Fibroblast of peridontal ligament (primary cell): ENCODE results near the gene DCDC2.
A peak's percentile ranks its signal among the peaks of the same experiment; 100 is the strongest.
"Not testable (repeated sequence)": the region's sequence is repeated elsewhere in the genome, so short reads cannot be mapped to it uniquely, and the experiment has no call there.

Source experiments
- DNase-seq: peaks from one replicate; pipeline ENCODE4 v3.0.0-alpha.2; 2010; ENCODE audit errors: extremely low read depth

The DCDC2 gene

GRCh38 chr6:24381476-24382219 is 23.8 kb upstream of the DCDC2 start:
- DNase-seq = no peak

- no peak for DNase-seq
Measured at GRCh38 chr6:24378473-24379097, 20.7 kb upstream of the DCDC2 start.

- no peak for DNase-seq
Measured at GRCh38 chr6:24376871-24377270, 19.0 kb upstream of the DCDC2 start.

GRCh38 chr6:24374612-24375011 is 16.8 kb upstream of the DCDC2 start:
- no peak for DNase-seq

- DNase-seq = not testable (repeated sequence)
Measured at GRCh38 chr6:24365103-24365633, 7.3 kb upstream of the DCDC2 start.

- DNase-seq = not testable (repeated sequence)
Measured at GRCh38 chr6:24362363-24362762, 4.5 kb upstream of the DCDC2 start.

- peak; percentile 72 for DNase-seq
Measured at GRCh38 chr6:24359640-24360454, 2.0 kb upstream of the DCDC2 start.

GRCh38 chr6:24358219-24358821 is 461 bp upstream of the DCDC2 start:
- no peak for DNase-seq

GRCh38 chr6:24356310-24356973 is 1.4 kb downstream of the DCDC2 start:
- DNase-seq = no peak

- DNase-seq = no peak
Measured at GRCh38 chr6:24355393-24355792, 2.5 kb downstream of the DCDC2 start.

GRCh38 chr6:24353861-24354260 is 4.0 kb downstream of the DCDC2 start:
- no peak for DNase-seq

- DNase-seq = no peak
Measured at GRCh38 chr6:24352434-24352833, 5.4 kb downstream of the DCDC2 start.

- no peak for DNase-seq
Measured at GRCh38 chr6:24344976-24345375, 12.9 kb downstream of the DCDC2 start.

- no peak for DNase-seq
Measured at GRCh38 chr6:24340998-24341938, 16.6 kb downstream of the DCDC2 start.

- no peak for DNase-seq
Measured at GRCh38 chr6:24339932-24340331, 17.9 kb downstream of the DCDC2 start.

GRCh38 chr6:24334285-24334684 is 23.6 kb downstream of the DCDC2 start:
- DNase-seq = no peak

GRCh38 chr6:24332317-24332716 is 25.5 kb downstream of the DCDC2 start:
- DNase-seq = no peak

- no peak for DNase-seq
Measured at GRCh38 chr6:24330137-24330732, 27.6 kb downstream of the DCDC2 start.

- DNase-seq = no peak
Measured at GRCh38 chr6:24329451-24329850, 28.4 kb downstream of the DCDC2 start.

- no peak for DNase-seq
Measured at GRCh38 chr6:24329022-24329421, 28.8 kb downstream of the DCDC2 start.
